ENCODE data around the gene COX4I2.

Gene COX4I2

DNA sequence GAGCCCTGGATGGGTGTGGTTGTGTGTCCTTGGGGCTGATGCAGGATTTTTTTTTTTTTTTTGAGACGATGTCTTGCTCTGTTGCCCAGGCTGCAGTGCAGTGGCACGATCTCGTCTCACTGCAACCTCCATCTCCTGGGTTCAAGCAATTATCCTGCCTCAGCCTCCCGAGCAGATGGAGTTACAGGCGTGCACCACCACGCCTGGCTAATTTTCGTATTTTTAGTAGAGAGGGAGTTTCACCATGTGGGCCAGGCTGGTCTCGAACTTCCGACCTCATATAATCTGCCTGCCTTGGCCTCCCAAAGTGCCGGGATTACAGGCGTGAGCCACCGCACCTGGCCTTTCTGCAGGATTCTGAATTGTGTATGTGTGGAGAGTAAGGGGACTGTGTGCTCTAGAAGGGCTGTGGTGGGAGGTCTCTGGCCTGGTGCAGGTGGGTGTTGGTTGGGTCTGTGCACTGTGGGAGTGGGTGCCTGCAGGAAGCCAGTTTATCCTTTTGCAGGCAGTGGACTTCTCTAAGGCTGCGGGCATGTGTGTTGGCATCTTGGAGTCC, 43.6 kb upstream of the COX4I2 start:
- Histone ChIP-seq H3K9ac (ENCODE audit: low read length) (no peak overlapping the region), H3K36me3 (ENCODE audit: insufficient read depth, low read length) (no peaks in the 10 kb centered on the region), H2AFZ (ENCODE audit: low read length) (no peak overlapping the region), H3K4me1 (ENCODE audit: insufficient read depth, low read length, severe bottlenecking) (peaks cover 7% of the 10 kb centered on the region), H4K20me1 (ENCODE audit: insufficient read depth, low read length) (no peaks in the 10 kb centered on the region), H3K27ac (ENCODE audit: low read depth, low read length, poor library complexity, severe bottlenecking) (no peak overlapping the region), H3K79me2 (ENCODE audit: insufficient read depth, low read length) (no peaks in the 10 kb centered on the region), H3K9me3 (ENCODE audit: low read length) (no peaks in the 10 kb centered on the region), H3K27me3 (ENCODE audit: insufficient read depth, low read length) (no peaks in the 10 kb centered on the region), H3F3A (ENCODE audit: insufficient read depth, low read length) (no peaks in the 10 kb centered on the region; the same call in 1 of the 2 replicates), H3K9me2 (ENCODE audit: low read depth, low read length) (no peaks in the 10 kb centered on the region), H3K4me2 (ENCODE audit: low read length) (no peak overlapping the region), H3K4me3 (ENCODE audit: low read depth, low read length, poor library complexity, severe bottlenecking) (no peak overlapping the region)
- TF ChIP-seq, protein P1, sequence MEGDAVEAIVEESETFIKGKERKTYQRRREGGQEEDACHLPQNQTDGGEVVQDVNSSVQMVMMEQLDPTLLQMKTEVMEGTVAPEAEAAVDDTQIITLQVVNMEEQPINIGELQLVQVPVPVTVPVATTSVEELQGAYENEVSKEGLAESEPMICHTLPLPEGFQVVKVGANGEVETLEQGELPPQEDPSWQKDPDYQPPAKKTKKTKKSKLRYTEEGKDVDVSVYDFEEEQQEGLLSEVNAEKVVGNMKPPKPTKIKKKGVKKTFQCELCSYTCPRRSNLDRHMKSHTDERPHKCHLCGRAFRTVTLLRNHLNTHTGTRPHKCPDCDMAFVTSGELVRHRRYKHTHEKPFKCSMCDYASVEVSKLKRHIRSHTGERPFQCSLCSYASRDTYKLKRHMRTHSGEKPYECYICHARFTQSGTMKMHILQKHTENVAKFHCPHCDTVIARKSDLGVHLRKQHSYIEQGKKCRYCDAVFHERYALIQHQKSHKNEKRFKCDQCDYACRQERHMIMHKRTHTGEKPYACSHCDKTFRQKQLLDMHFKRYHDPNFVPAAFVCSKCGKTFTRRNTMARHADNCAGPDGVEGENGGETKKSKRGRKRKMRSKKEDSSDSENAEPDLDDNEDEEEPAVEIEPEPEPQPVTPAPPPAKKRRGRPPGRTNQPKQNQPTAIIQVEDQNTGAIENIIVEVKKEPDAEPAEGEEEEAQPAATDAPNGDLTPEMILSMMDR (IDR thresholded peaks at IDR 0.05; ENCODE audit: low read length): no peak
- TF ChIP-seq EZH2 (IDR thresholded peaks at IDR 0.05; ENCODE audit: borderline replicate concordance, low read length): no peak

DNA sequence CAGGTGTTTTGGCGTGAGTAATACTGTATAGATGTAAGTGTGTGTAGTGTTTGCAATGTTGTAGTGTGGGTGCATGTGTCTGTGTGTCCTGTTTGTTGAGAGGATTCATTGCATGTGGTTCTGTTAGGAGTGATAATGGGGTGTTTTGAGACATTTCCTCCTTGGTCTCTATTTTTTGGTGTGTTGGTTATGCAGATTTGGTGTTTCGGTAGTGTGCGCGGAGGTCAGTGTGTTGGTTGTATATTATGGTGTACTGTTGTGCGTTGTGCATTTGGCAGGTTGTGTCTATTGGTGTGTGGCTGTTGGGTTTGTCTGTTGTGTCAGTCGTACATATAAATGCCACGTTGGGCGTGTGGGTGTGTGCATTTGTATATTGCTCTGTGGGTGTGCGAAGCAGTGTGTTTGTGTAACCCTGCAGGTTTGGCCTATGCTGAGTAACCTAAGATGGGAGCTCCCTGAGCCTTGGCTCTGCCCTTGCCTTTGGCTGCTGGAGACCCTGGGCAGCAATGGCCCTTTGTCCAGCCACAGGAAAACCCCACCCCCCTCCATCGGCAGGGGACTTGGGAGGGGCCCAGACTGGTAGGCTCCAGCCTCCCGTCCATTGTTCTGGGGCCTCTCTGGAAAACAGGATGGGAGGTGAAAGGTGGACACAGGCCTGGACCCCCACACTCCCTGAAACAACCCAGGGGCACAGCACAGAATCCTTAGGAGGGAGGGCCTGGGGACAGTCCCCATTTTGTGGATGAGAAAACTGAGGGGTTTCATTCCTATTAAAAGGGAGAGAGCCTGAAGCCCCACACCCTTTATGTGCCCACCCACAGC, 42.9 kb upstream of the COX4I2 start:
- Histone ChIP-seq H3K9me2 (ENCODE audit: low read depth, low read length) (no peaks in the 10 kb centered on the region), H3K4me1 (ENCODE audit: insufficient read depth, low read length, severe bottlenecking) (peaks cover 7% of the 10 kb centered on the region), H4K20me1 (ENCODE audit: insufficient read depth, low read length) (no peaks in the 10 kb centered on the region), H3K27me3 (ENCODE audit: insufficient read depth, low read length) (no peaks in the 10 kb centered on the region), H2AFZ (ENCODE audit: low read length) (no peak overlapping the region), H3K4me2 (ENCODE audit: low read length) (no peak overlapping the region), H3K9ac (ENCODE audit: low read length) (no peak overlapping the region), H3K4me3 (ENCODE audit: low read depth, low read length, poor library complexity, severe bottlenecking) (no peak overlapping the region), H3K36me3 (ENCODE audit: insufficient read depth, low read length) (no peaks in the 10 kb centered on the region), H3K79me2 (ENCODE audit: insufficient read depth, low read length) (no peaks in the 10 kb centered on the region), H3K27ac (ENCODE audit: low read depth, low read length, poor library complexity, severe bottlenecking) (no peak overlapping the region), H3F3A (ENCODE audit: insufficient read depth, low read length) (no peaks in the 10 kb centered on the region; the same call in 1 of the 2 replicates), H3K9me3 (ENCODE audit: low read length) (no peaks in the 10 kb centered on the region)
- TF ChIP-seq EZH2 (IDR thresholded peaks at IDR 0.05; ENCODE audit: borderline replicate concordance, low read length): no peak
- TF ChIP-seq, protein P1 (IDR thresholded peaks at IDR 0.05; ENCODE audit: low read length): no peak

DNA sequence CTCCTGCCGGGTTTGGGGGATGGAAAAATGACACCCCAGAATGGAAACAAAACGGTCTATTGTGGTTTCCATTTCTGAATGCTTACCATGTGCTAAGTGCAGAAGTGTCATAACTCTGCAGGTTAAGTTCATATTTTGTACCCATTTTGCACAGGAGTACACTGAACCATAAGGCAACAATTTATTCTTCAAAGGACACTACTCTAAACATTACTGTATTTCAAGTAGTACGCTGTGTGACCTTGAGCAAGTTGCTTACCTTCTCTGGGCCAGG, 42.4 kb upstream of the COX4I2 start:
- no peaks in the 10 kb centered on the region for H3K79me2 ChIP-seq (ENCODE audit: insufficient read depth, low read length)
- H3K9me3 ChIP-seq (ENCODE audit: low read length): no peaks in the 10 kb centered on the region
- no peak overlapping the region for H3K4me2 ChIP-seq (ENCODE audit: low read length)
- H3K4me1 ChIP-seq (ENCODE audit: insufficient read depth, low read length, severe bottlenecking): peaks cover 7% of the 10 kb centered on the region
- H3K9me2 ChIP-seq (ENCODE audit: low read depth, low read length): no peaks in the 10 kb centered on the region
- no peak overlapping the region for H2AFZ ChIP-seq (ENCODE audit: low read length)
- TF ChIP-seq EZH2 (IDR thresholded peaks at IDR 0.05; ENCODE audit: borderline replicate concordance, low read length): no peak
- TF ChIP-seq, protein P1 (IDR thresholded peaks at IDR 0.05; ENCODE audit: low read length): no peak
- no peak overlapping the region for H3K27ac ChIP-seq (ENCODE audit: low read depth, low read length, poor library complexity, severe bottlenecking)
- no peak overlapping the region for H3K9ac ChIP-seq (ENCODE audit: low read length)
- no peaks in the 10 kb centered on the region for H4K20me1 ChIP-seq (ENCODE audit: insufficient read depth, low read length)
- H3K27me3 ChIP-seq (ENCODE audit: insufficient read depth, low read length): no peaks in the 10 kb centered on the region
- no peaks in the 10 kb centered on the region; the same call in 1 of the 2 replicates for H3F3A ChIP-seq (ENCODE audit: insufficient read depth, low read length)
- no peaks in the 10 kb centered on the region for H3K36me3 ChIP-seq (ENCODE audit: insufficient read depth, low read length)
- H3K4me3 ChIP-seq (ENCODE audit: low read depth, low read length, poor library complexity, severe bottlenecking): no peak overlapping the region
